ENCODE data around the gene PLSCR3.

The PLSCR3 gene

DNA sequence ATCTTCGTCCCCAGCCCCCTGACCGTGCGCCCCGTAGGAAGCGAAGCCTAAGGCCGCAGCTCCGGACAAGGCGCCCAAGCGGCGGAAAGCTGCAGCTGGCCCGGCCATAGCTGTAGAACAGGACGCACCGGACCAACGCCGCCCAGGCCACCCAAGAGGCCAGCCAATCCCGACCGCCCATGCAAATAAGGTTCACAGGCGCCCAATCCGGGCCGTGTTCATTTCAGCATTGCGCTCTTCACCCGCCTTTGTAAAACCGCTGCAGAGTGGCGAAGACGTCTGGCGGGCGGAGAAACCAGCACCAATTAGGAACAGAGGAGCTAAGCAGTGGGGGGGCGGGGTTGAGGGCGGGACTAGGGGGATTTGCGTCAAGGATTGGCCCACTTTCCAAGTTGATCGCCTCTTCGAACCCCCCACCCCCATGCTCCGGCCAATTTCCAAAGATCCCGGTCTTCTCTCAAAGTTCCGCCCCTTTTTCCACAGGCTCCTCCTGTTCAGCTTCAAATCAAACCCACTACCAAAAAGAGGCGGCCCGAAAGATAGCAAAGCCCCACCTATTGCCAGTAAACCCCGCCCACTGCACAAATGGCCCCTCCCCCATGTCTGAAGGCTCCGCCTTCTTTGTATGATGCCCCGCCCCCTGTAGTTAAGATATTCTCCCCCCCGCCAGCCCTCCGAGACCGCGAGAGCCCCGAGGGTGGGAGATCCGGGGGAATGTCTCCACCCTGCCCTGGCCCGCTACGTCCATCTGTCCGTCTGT lies 9.8 kb upstream of the PLSCR3 start, which contains the start of gene TMEM256:
Gene TMEM256, minus strand, starts transcription at position 121 of the 760 bp plus-strand sequence. Its CDS starts 13 bp downstream, at position 108.
- Histone ChIP-seq H3K9me3 (ENCODE audit: control insufficient read depth in 1 of 2, low read length in 2 of 2) (no peaks in the 10 kb centered on the region), H3K27ac (ENCODE audit: low read length) (peak within 1 kb of the TSS; percentile 92), H3K27me3 (ENCODE audit: low read depth, low read length) (no peaks in the 10 kb centered on the region), H3K4me3 (ENCODE audit: low read depth in 1 of 2, low read length in 2 of 2) (peak within 1 kb of the TSS; percentile 63 to 70), H3K4me1 (ENCODE audit: control insufficient read depth in 1 of 2, insufficient read depth in 2 of 2, low read length in 2 of 2) (peaks cover 7 to 16% of the 10 kb centered on the region in 2 donors), H3K36me3 (ENCODE audit: control insufficient read depth in 1 of 2, insufficient read depth in 2 of 2, low read length in 2 of 2) (peaks cover 0 to 7% of the 10 kb centered on the region in 2 donors)

- no peaks in the 10 kb centered on the region for H3K9me3 ChIP-seq (ENCODE audit: control insufficient read depth in 1 of 2, low read length in 2 of 2)
These were observed 9.3 kb upstream of the PLSCR3 start for GRCh38 chr17:7403727-7403976.

GRCh38 chr17:7403043-7403726 lies 8.9 kb upstream of the PLSCR3 start:
- Histone ChIP-seq H3K27me3 (ENCODE audit: low read depth, low read length) (no peaks in the 10 kb centered on the region), H3K9me3 (ENCODE audit: control insufficient read depth in 1 of 2, low read length in 2 of 2) (no peaks in the 10 kb centered on the region), H3K4me1 (ENCODE audit: control insufficient read depth in 1 of 2, insufficient read depth in 2 of 2, low read length in 2 of 2) (peaks cover 7 to 16% of the 10 kb centered on the region in 2 donors), H3K36me3 (ENCODE audit: control insufficient read depth in 1 of 2, insufficient read depth in 2 of 2, low read length in 2 of 2) (no peaks in the 10 kb centered on the region), H3K27ac (ENCODE audit: low read length) (peak overlapping the region; percentile 92), H3K4me3 (ENCODE audit: low read depth in 1 of 2, low read length in 2 of 2) (peak overlapping the region; percentile 63 to 70)

More at GRCh38 chr17:7403727-7403976, 9.3 kb upstream of the PLSCR3 start:
- Histone ChIP-seq H3K4me1 (ENCODE audit: control insufficient read depth in 1 of 2, insufficient read depth in 2 of 2, low read length in 2 of 2) (peaks cover 7 to 16% of the 10 kb centered on the region in 2 donors), H3K36me3 (ENCODE audit: control insufficient read depth in 1 of 2, insufficient read depth in 2 of 2, low read length in 2 of 2) (peaks cover 0 to 2% of the 10 kb centered on the region in 2 donors), H3K27me3 (ENCODE audit: low read depth, low read length) (no peaks in the 10 kb centered on the region), H3K4me3 (ENCODE audit: low read depth in 1 of 2, low read length in 2 of 2) (peak overlapping the region; percentile 63 to 70), H3K27ac (ENCODE audit: low read length) (peak overlapping the region; percentile 92)

GRCh38 chr17:7398612-7399011 lies 4.3 kb upstream of the PLSCR3 start:
- no peak overlapping the region for H3K4me3 ChIP-seq (ENCODE audit: low read depth in 1 of 2, low read length in 2 of 2)
- H3K36me3 ChIP-seq (ENCODE audit: control insufficient read depth in 1 of 2, insufficient read depth in 2 of 2, low read length in 2 of 2): no peaks in the 10 kb centered on the region
- H3K27me3 ChIP-seq (ENCODE audit: low read depth, low read length): no peaks in the 10 kb centered on the region
- no peak overlapping the region for H3K27ac ChIP-seq (ENCODE audit: low read length)
- peaks cover 7 to 15% of the 10 kb centered on the region in 2 donors for H3K4me1 ChIP-seq (ENCODE audit: control insufficient read depth in 1 of 2, insufficient read depth in 2 of 2, low read length in 2 of 2)
- no peaks in the 10 kb centered on the region for H3K9me3 ChIP-seq (ENCODE audit: control insufficient read depth in 1 of 2, low read length in 2 of 2)

GRCh38 chr17:7396147-7396546 lies 1.8 kb upstream of the PLSCR3 start:
- Histone ChIP-seq H3K4me3 (ENCODE audit: low read depth in 1 of 2, low read length in 2 of 2) (no peak overlapping the region), H3K27ac (ENCODE audit: low read length) (no peak overlapping the region), H3K9me3 (ENCODE audit: control insufficient read depth in 1 of 2, low read length in 2 of 2) (no peaks in the 10 kb centered on the region), H3K4me1 (ENCODE audit: control insufficient read depth in 1 of 2, insufficient read depth in 2 of 2, low read length in 2 of 2) (peaks cover 0 to 11% of the 10 kb centered on the region in 2 donors), H3K27me3 (ENCODE audit: low read depth, low read length) (no peaks in the 10 kb centered on the region), H3K36me3 (ENCODE audit: control insufficient read depth in 1 of 2, insufficient read depth in 2 of 2, low read length in 2 of 2) (no peaks in the 10 kb centered on the region)

DNA sequence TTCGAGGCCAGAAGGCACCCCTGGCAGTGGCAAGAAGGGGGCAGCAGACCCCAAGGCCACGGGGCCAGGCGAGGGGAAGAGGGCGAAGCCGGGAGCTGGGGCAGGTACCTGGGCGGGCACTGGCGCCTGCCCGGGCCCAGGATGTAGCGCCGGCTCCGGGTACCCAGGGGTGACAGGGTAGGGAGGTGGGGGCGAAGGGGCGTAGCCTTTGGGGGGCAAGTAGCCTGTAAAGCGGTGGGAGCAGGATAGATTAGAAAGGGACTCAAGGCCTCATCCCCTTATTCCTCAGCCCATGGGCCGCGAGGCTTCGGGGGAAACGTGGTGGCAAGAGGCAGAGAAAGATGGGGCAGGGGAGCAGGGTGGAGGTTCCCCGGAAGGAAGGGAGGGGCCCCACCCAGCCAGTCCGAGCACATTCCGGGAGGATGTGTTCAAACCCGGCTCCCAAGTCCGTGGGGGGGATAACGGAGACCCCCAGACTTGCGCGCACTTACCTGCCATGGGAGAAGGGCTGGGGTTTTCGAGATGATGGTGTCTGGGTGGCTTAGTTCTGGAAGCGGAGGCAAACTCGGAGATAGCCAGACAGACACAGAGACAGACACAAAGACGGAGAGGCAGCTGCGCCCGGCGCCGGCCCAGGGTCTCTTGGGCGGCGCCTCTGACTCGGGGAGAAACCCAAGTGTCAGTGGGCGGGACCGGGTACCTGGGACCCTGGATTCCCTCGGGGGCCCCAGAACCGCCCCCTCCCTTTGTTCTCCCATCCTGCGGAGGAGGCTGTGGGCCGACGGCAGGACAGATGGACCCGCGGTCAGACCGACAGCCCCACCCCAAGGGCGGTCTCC lies 493 bp downstream of the PLSCR3 start:
- Histone ChIP-seq H3K9me3 (ENCODE audit: control insufficient read depth in 1 of 2, low read length in 2 of 2) (no peaks in the 10 kb centered on the region), H3K27ac (ENCODE audit: low read length) (peak overlapping the region; percentile 56), H3K27me3 (ENCODE audit: low read depth, low read length) (no peaks in the 10 kb centered on the region), H3K4me1 (ENCODE audit: control insufficient read depth in 1 of 2, insufficient read depth in 2 of 2, low read length in 2 of 2) (peaks cover 0 to 11% of the 10 kb centered on the region in 2 donors), H3K36me3 (ENCODE audit: control insufficient read depth in 1 of 2, insufficient read depth in 2 of 2, low read length in 2 of 2) (peaks cover 0 to 19% of the 10 kb centered on the region in 2 donors), H3K4me3 (ENCODE audit: low read depth in 1 of 2, low read length in 2 of 2) (peak overlapping the region; percentile 85 to 87)

- Histone ChIP-seq H3K4me1 (ENCODE audit: control insufficient read depth in 1 of 2, insufficient read depth in 2 of 2, low read length in 2 of 2) (peaks cover 0 to 11% of the 10 kb centered on the region in 2 donors), H3K27ac (ENCODE audit: low read length) (no peak overlapping the region), H3K4me3 (ENCODE audit: low read depth in 1 of 2, low read length in 2 of 2) (peak overlapping the region; percentile 85 to 87), H3K36me3 (ENCODE audit: control insufficient read depth in 1 of 2, insufficient read depth in 2 of 2, low read length in 2 of 2) (peaks cover 0 to 22% of the 10 kb centered on the region in 2 donors), H3K9me3 (ENCODE audit: control insufficient read depth in 1 of 2, low read length in 2 of 2) (no peaks in the 10 kb centered on the region), H3K27me3 (ENCODE audit: low read depth, low read length) (no peaks in the 10 kb centered on the region)
These were observed 1.4 kb downstream of the PLSCR3 start for GRCh38 chr17:7392696-7393612.

- Histone ChIP-seq H3K36me3 (ENCODE audit: control insufficient read depth in 1 of 2, insufficient read depth in 2 of 2, low read length in 2 of 2) (peaks cover 0 to 22% of the 10 kb centered on the region in 2 donors), H3K27ac (ENCODE audit: low read length) (no peak overlapping the region), H3K9me3 (ENCODE audit: control insufficient read depth in 1 of 2, low read length in 2 of 2) (no peaks in the 10 kb centered on the region), H3K4me1 (ENCODE audit: control insufficient read depth in 1 of 2, insufficient read depth in 2 of 2, low read length in 2 of 2) (peaks cover 0 to 11% of the 10 kb centered on the region in 2 donors), H3K27me3 (ENCODE audit: low read depth, low read length) (no peaks in the 10 kb centered on the region), H3K4me3 (ENCODE audit: low read depth in 1 of 2, low read length in 2 of 2) (no peak overlapping the region)
These were observed 3.0 kb downstream of the PLSCR3 start for GRCh38 chr17:7391307-7391706.

DNA sequence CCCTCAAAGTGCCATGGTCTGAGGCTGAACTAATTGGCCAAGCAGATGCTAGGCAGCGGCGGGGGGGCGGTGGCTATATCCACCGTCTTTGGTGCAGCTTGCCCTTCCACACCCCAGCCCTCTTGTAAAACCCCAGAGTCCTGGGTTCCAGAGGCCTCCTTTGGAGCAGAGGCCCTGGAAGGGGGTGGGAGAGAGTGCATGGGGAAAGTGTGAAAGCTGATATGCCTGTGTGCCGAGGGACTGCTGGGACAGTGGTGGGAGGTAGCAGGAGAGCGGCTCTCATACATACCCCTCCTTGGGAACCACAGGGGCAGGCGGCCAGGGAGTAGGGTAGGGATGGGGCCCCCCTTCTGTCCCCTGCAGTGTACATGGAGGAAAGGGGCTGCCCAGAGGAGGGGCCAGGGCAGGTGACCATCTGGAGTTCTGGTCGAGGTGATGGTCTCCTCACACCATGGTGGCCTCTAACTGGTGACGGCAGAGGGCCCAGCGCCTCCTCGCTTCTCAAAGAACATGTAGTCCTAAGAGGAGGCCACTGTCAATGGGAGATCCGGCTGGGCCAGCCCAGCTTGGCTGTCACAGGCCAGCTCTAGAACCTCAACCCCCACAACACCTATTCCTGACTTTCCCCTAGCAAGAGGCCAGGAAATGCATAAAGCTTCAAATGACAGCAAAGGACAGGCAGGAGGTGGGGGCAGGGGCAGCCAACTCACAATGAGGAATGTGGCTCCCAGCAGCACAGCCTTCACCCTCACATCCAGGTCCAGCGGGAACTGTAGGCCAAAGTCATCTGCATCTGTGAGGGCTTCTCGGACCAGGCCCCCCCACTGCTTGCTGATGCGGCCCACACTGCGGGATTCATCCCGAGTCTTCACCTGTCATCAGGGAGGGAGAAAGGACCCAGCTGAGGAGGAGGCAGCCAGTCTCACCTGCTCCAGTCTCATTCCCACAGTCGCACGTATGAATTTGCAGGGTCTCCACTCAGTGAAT lies 4.1 kb downstream of the PLSCR3 start:
- peaks cover 0 to 22% of the 10 kb centered on the region in 2 donors for H3K36me3 ChIP-seq (ENCODE audit: control insufficient read depth in 1 of 2, insufficient read depth in 2 of 2, low read length in 2 of 2)

More for the DNA sequence above, 4.1 kb downstream of the PLSCR3 start:
- Histone ChIP-seq H3K4me1 (ENCODE audit: control insufficient read depth in 1 of 2, insufficient read depth in 2 of 2, low read length in 2 of 2) (peaks cover 0 to 10% of the 10 kb centered on the region in 2 donors), H3K27ac (ENCODE audit: low read length) (no peak overlapping the region), H3K9me3 (ENCODE audit: control insufficient read depth in 1 of 2, low read length in 2 of 2) (no peaks in the 10 kb centered on the region), H3K4me3 (ENCODE audit: low read depth in 1 of 2, low read length in 2 of 2) (no peak overlapping the region), H3K27me3 (ENCODE audit: low read depth, low read length) (no peaks in the 10 kb centered on the region)
